Vagina (tissue), 2 donors: ENCODE measurements around the gene NXPE3.

Experiments used
- CTCF ChIP-seq, 3 experiments: fragments of 450-650 bp in 2 of 3; fragments of 200-600 bp in 1 of 3; sonication (generic) in 1 of 3; IDR thresholded peaks; one replicate each; pipeline ENCODE4 v1.5.1; 2017 to 2019; ENCODE audit warnings: antibody characterized with exemption in 3 of 3, mild to moderate bottlenecking in 2 of 3, moderate library complexity in 2 of 3
- POLR2A ChIP-seq, 2 donors: fragments of 450-650 bp; IDR thresholded peaks; one replicate each; pipeline ENCODE4 v1.6.1; 2017; ENCODE audit warnings: antibody characterized with exemption in 2 of 2, mild to moderate bottlenecking in 2 of 2, moderate library complexity in 2 of 2

- TF ChIP-seq CTCF (IDR thresholded peaks at IDR 0.05) (no peak), POLR2A (IDR thresholded peaks at IDR 0.05) (no peak)
These were observed 79.5 kb downstream of the NXPE3 start for GRCh38 chr3:101858464-101859030.
